MCF 10A (cell line): ENCODE data around the gene SOBP. TPM values are rescaled to one million over a fixed set of nuclear protein-coding genes. Genes with fewer than 3 reads are reported as not detected.

Experiments used
- BruUV-seq: library from RNA; stranded (reverse); fragments of 400-500 nt; replicated peaks from 2 replicates; lab custom pipeline; 2021; lab: Mats Ljungman, UMichigan
- CTCF ChIA-PET: fragments of 300-600 bp; sonication (Branson Sonifier 250); formaldehyde crosslinking; extraction: SDS; loops from one replicate; lab custom pipeline; 2021; ENCODE audit warnings: antibody characterized with exemption, inconsistent platforms; lab: Yijun Ruan, JAX
- POLR2A ChIA-PET: fragments of 300-600, 350-650 bp; sonication (Branson Sonifier 250); formaldehyde crosslinking; extraction: SDS; loops from one replicate; lab custom pipeline; 2020; ENCODE audit warnings: antibody characterized with exemption, inconsistent platforms; lab: Yijun Ruan, JAX
- DNase-seq: peaks from one replicate; pipeline ENCODE4 v3.0.0-alpha.2; 2018; ENCODE audit not compliant: unreplicated experiment
- H3K27ac Mint-ChIP-seq: one replicate; pipeline ENCODE4 v1.8.0; 2022; ENCODE audit warnings: mild to moderate bottlenecking, low read depth, mixed read lengths; ENCODE audit not compliant: unreplicated experiment
- H3K27me3 Mint-ChIP-seq: one replicate; pipeline ENCODE4 v1.8.0; 2022; ENCODE audit warnings: mixed read lengths; ENCODE audit not compliant: insufficient read depth, unreplicated experiment
- H3K36me3 Mint-ChIP-seq: one replicate; pipeline ENCODE4 v1.8.0; 2022; ENCODE audit warnings: mild to moderate bottlenecking, moderate library complexity, mixed read lengths; ENCODE audit not compliant: insufficient read depth, unreplicated experiment
- H3K4me1 Mint-ChIP-seq: one replicate; pipeline ENCODE4 v1.8.0; 2022; ENCODE audit warnings: mixed read lengths; ENCODE audit not compliant: insufficient read depth, unreplicated experiment
- H3K4me3 Mint-ChIP-seq: one replicate; pipeline ENCODE4 v1.8.0; 2022; ENCODE audit warnings: mild to moderate bottlenecking, moderate library complexity, mixed read lengths; ENCODE audit not compliant: unreplicated experiment
- H3K9me3 Mint-ChIP-seq: one replicate; pipeline ENCODE4 v1.8.0; 2022; ENCODE audit warnings: mixed read lengths; ENCODE audit not compliant: unreplicated experiment
- intact Hi-C: fragments of 100-400 bp; cut with micrococcal nuclease; formaldehyde crosslinking; loops from 2 replicates; pipeline ENCODE4 v1.14.1; 2022
- total RNA-seq: library from RNA; stranded (reverse); gene quantifications from 2 replicates; pipeline ENCODE4 v1.2.3, GENCODE V29; 2022
- TF ChIP-seq, protein P1 (sequence below): fragments of 200-600 bp; IDR thresholded peaks from one replicate; pipeline ENCODE4 v1.8.0; 2022; ENCODE audit warnings: antibody characterized with exemption, mild to moderate bottlenecking; ENCODE audit not compliant: unreplicated experiment

The SOBP gene
- total RNA-seq, 1 experiment from 2014 or later = 0.21 TPM

DNA sequence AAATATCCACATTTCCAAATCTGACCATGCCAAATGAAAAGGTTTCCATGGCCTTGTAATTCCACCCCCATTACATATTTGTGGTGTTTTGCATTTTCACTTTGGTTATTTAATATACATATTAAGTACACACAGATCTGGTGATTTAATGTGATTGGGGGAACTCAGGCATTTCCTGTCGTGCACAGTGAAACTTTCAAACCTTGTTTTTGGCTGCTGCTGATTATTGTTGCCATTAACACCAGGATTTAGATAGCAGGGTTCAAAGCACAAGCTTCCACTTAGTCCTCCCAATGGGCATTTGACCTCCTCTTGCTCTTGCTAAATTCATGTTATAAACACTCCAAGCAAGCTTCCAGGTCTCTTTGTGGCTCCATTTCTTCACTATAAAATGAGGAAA is 166.5 kb downstream of the SOBP start:
- Mint-ChIP-seq H3K27ac (no peak overlapping the region), H3K4me1 (peaks cover 5% of the 10 kb centered on the region), H3K36me3 (no peaks in the 10 kb centered on the region), H3K9me3 (no peaks in the 10 kb centered on the region), H3K27me3 (peaks cover 7% of the 10 kb centered on the region), H3K4me3 (no peak overlapping the region)
- intact Hi-C loops = no loop called here
- POLR2A ChIA-PET = no interaction called here
- no peak for DNase-seq
- TF ChIP-seq, protein P1, sequence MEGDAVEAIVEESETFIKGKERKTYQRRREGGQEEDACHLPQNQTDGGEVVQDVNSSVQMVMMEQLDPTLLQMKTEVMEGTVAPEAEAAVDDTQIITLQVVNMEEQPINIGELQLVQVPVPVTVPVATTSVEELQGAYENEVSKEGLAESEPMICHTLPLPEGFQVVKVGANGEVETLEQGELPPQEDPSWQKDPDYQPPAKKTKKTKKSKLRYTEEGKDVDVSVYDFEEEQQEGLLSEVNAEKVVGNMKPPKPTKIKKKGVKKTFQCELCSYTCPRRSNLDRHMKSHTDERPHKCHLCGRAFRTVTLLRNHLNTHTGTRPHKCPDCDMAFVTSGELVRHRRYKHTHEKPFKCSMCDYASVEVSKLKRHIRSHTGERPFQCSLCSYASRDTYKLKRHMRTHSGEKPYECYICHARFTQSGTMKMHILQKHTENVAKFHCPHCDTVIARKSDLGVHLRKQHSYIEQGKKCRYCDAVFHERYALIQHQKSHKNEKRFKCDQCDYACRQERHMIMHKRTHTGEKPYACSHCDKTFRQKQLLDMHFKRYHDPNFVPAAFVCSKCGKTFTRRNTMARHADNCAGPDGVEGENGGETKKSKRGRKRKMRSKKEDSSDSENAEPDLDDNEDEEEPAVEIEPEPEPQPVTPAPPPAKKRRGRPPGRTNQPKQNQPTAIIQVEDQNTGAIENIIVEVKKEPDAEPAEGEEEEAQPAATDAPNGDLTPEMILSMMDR = no peak
- CTCF ChIA-PET = interaction anchor here (0.7 to 3.0 kb wide), 4 partner anchors 13 to 526 kb away, joined by 3 to 8 read pairs (median 4); no protein-coding TSS in a partner anchor
- no TSS peak for BruUV-seq

DNA sequence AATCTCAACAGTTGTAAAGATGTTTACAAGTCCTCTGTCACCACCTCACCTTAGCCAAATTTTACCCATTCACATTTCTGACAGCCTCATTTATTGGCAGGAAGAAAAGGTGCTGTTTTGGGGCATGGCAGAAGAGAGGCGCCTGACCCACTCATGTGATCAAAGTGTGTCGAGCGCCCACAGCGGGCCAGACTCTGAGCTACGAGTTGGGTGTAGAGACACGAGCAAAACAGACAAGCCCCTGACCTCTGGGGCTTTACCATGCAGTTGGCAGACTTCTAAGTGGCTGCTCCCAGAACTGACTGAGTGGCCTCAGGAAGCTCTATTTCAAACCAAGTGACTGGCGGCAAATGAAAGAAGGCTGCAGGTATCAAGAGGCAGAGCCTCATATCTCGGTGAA is 167.0 kb downstream of the SOBP start:
- Mint-ChIP-seq H3K36me3 (no peaks in the 10 kb centered on the region), H3K27me3 (peaks cover 12% of the 10 kb centered on the region), H3K4me1 (peaks cover 5% of the 10 kb centered on the region), H3K4me3 (no peak overlapping the region), H3K27ac (no peak overlapping the region), H3K9me3 (no peaks in the 10 kb centered on the region)
- TF ChIP-seq, protein P1 = no peak
- DNase-seq = no peak
- no TSS peak for BruUV-seq
- intact Hi-C loops = no loop called here
- CTCF ChIA-PET = interaction anchor here (0.7 kb wide), 1 partner anchor 15 kb away, joined by 3 read pairs; no protein-coding TSS in a partner anchor
- POLR2A ChIA-PET = no interaction called here

DNA sequence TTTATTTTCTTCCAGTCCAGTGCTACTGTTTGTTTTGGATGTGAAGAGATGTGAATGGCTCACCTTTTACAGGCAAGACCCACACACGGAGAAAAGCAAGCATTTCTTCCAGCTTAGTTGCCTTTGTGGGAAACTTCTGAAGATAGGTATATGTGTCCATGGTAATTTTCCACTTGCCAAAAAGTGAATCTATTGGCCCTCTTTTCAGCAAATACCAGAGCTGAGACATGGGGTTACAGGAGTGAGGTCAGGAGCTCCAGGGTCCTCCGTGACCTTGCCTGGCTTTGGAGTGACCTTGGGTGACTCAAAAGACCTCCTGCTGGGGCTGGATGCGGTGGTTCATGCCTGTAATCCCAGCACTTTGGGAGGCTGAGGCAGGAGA is 167.4 kb downstream of the SOBP start:
- no peak for DNase-seq
- peaks cover 5% of the 10 kb centered on the region for H3K4me1 Mint-ChIP-seq
- H3K4me3 Mint-ChIP-seq = no peak overlapping the region
- CTCF ChIA-PET = no interaction called here
- peaks cover 17% of the 10 kb centered on the region for H3K27me3 Mint-ChIP-seq
- TF ChIP-seq, protein P1 = no peak
- POLR2A ChIA-PET = interaction anchor here (0.7 kb wide), 1 partner anchor 389 kb away, joined by 3 read pairs; no protein-coding TSS in a partner anchor
- H3K27ac Mint-ChIP-seq = no peak overlapping the region
- H3K36me3 Mint-ChIP-seq = no peaks in the 10 kb centered on the region
- no TSS peak for BruUV-seq
- intact Hi-C loops = no loop called here
- H3K9me3 Mint-ChIP-seq = no peaks in the 10 kb centered on the region

DNA sequence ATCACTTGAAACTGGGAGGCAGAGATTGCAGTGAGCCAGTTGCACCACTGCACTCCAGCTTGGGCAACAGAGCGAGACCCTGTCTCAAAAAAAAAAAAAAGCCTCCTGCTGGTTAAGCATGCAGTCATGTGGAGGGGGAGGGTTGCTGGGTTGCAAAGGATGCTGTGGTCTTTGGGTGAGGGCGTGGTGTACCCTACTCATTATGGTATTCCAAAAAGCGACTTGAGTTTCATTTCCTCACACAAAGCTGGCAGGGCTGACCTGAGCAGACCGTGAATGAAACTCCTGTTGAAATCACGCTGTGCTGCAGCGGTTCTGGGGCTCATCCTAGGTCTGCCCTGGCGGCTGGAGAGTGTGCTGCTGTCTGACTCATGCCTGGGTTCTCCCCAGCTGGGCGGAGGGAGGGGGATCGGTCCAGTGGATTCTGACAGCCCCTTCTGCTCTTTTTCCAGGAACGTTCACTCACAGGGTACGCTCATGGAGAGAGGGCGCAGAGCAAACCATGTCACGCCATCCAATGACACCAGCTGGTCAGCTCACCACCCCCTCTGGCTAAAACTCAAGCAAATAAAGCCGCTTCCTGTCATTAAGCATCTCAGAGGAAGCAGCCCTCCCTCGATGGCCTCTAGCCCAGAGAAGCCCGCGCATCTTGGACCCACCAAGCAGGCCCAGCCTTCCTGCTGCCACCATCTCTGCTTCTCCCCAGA is 168.0 kb downstream of the SOBP start:
- TF ChIP-seq, protein P1 = no peak
- H3K27ac Mint-ChIP-seq = no peak overlapping the region
- H3K9me3 Mint-ChIP-seq = no peaks in the 10 kb centered on the region
- peaks cover 22% of the 10 kb centered on the region for H3K27me3 Mint-ChIP-seq
- H3K36me3 Mint-ChIP-seq = no peaks in the 10 kb centered on the region
- H3K4me1 Mint-ChIP-seq = peaks cover 5% of the 10 kb centered on the region
- intact Hi-C loops = no loop called here
- ChIA-PET POLR2A (interaction anchor here (0.7 kb wide), 1 partner anchor 390 kb away, joined by 3 read pairs; no protein-coding TSS in a partner anchor), CTCF (no interaction called here)
- no TSS peak for BruUV-seq
- no peak for DNase-seq
- no peak overlapping the region for H3K4me3 Mint-ChIP-seq
